Small intestine (tissue), 7 donors: Measurements from ENCODE around the gene DNAJC28. TPM values are rescaled to one million over a fixed set of nuclear protein-coding genes. Genes with fewer than 3 reads are reported as not detected.
A peak's percentile ranks its signal among the peaks of the same experiment; 100 is the strongest.

Experiments
- DNase-seq, 2 donors: peaks; one replicate each; pipeline versions ENCODE4 v3.0.0 to v3.0.0-alpha.2; 2013
- FAIRE-seq: peaks from 2 replicates; lab custom pipeline; 2012; peaks lifted over from hg19 to GRCh38; lab: Jason Lieb, UNC
- H3K27ac ChIP-seq, 3 donors: one replicate each; pipeline ENCODE4 v1.5.1; 2013; ENCODE audit warnings: low read length in 2 of 3, mild to moderate bottlenecking in 2 of 3, control low read depth in 1 of 3, inconsistent platforms in 1 of 3, low read depth in 1 of 3, moderate library complexity in 1 of 3
- H3K27me3 ChIP-seq, 3 donors: one replicate each; pipeline ENCODE4 v1.6.1; 2013; ENCODE audit warnings: low read length in 3 of 3, inconsistent platforms in 1 of 3; ENCODE audit not compliant: control insufficient read depth in 3 of 3, insufficient read depth in 3 of 3
- H3K36me3 ChIP-seq, 3 donors: one replicate each; pipeline ENCODE4 v1.6.1; 2013; ENCODE audit warnings: low read length in 3 of 3, inconsistent platforms in 1 of 3, low read depth in 1 of 3, mild to moderate bottlenecking in 1 of 3, moderate library complexity in 1 of 3; ENCODE audit not compliant: control insufficient read depth in 3 of 3, insufficient read depth in 2 of 3
- H3K4me1 ChIP-seq, 3 donors: one replicate each; pipeline ENCODE4 v1.6.1; 2013; ENCODE audit warnings: low read length in 2 of 3, inconsistent platforms in 1 of 3, low read depth in 1 of 3, mild to moderate bottlenecking in 1 of 3, moderate library complexity in 1 of 3; ENCODE audit not compliant: control insufficient read depth in 3 of 3, insufficient read depth in 2 of 3
- H3K4me3 ChIP-seq, 3 donors: one replicate each; pipeline ENCODE4 v1.5.1; 2013; ENCODE audit warnings: low read length in 3 of 3, control low read depth in 1 of 3, inconsistent platforms in 1 of 3, low read depth in 1 of 3, mild to moderate bottlenecking in 1 of 3, moderate library complexity in 1 of 3
- H3K9me3 ChIP-seq, 2 donors: one replicate each; pipeline ENCODE4 v1.6.1; 2013; ENCODE audit warnings: low read depth in 1 of 2, low read length in 1 of 2; ENCODE audit not compliant: control insufficient read depth in 2 of 2, insufficient read depth in 1 of 2
- WGBS, 3 donors: extraction: QIAGEN DNeasy Blood & Tissue Kit; methylation state at CpG; one replicate each; pipeline ENCODE4 v1.1.7; 2013; 5-methylcytosine and 5-hydroxymethylcytosine counted together
- polyA plus RNA-seq, 4 donors: library from polyadenylated mRNA; stranded (reverse) in 3 of 4; unstranded in 1 of 4; fragments of 200-250 nt in 3 of 4; fragments of 120-200 nt in 1 of 4; gene quantifications; one replicate each; pipeline versions ENCODE4 v1.2.1 to v1.2.3, GENCODE V29; 2013
- donor health status: healthy with polysubstance abuse.
- donor health status: control.
- donor health status: control.
- donor health status: Bipolar disorder and iron deficiency.
- donor health status: healthy.

The DNAJC28 gene
- polyA plus RNA-seq, 4 donors: 1.6 to 3.1 (median 2.1) TPM

- Histone ChIP-seq H3K36me3 (peaks cover 0 to 43% (median 5%) of the 10 kb centered on the region in 3 donors), H3K4me3 (no peak overlapping the region), H3K27me3 (no peaks in the 10 kb centered on the region), H3K27ac (peak overlapping the region in 2 of 3 donors; percentile 37 to 83), H3K9me3 (no peaks in the 10 kb centered on the region), H3K4me1 (peaks cover 0 to 3% (median 0%) of the 10 kb centered on the region in 3 donors)
- 58 to 62% (median 61%) methylated on average over 11 of the region's 11 CpGs for WGBS, 3 donors
- DNase-seq (peak; percentile 65 to 67), FAIRE-seq (no peak)
These were observed 49.7 kb downstream of the DNAJC28 start for GRCh38 chr21:33441489-33442477.

Other genes starting within 250 kb of the DNAJC28 start
- 10 to 100 TPM; 30.9 to 90.6 (median 44.0) TPM for gene IL10RB, start 225.3 kb downstream of the DNAJC28 start, polyA plus RNA-seq
- 10 to 100 TPM in 2 of 4 donors, 1 to 10 TPM in 2; 6.0 to 31.0 (median 17.3) TPM for gene IFNAR1, start 166.7 kb downstream of the DNAJC28 start, polyA plus RNA-seq
- gene IFNGR2, start 88.3 kb downstream of the DNAJC28 start, polyA plus RNA-seq: 100 to 1,000 TPM in 1 of 4 donors, 10 to 100 TPM in 3; 42.8 to 121 (median 68.8) TPM
- gene TMEM50B, start 11.7 kb downstream of the DNAJC28 start, polyA plus RNA-seq: 10 to 100 TPM; 22.2 to 54.3 (median 50.1) TPM
- gene GART, start 50.4 kb upstream of the DNAJC28 start, polyA plus RNA-seq: 10 to 100 TPM; 21.9 to 54.8 (median 29.5) TPM
- gene SON, start 51.3 kb upstream of the DNAJC28 start, polyA plus RNA-seq: 100 to 1,000 TPM in 1 of 4 donors, 10 to 100 TPM in 3; 76.1 to 228 (median 88.8) TPM
- gene DONSON, start 97.0 kb upstream of the DNAJC28 start, polyA plus RNA-seq: 10 to 100 TPM in 3 of 4 donors, 1 to 10 TPM in 1; 8.9 to 24.2 (median 15.2) TPM
- gene CRYZL1, start 150.0 kb upstream of the DNAJC28 start, polyA plus RNA-seq: 10 to 100 TPM; 13.5 to 37.1 (median 15.9) TPM
- gene ITSN1, start 150.8 kb upstream of the DNAJC28 start, polyA plus RNA-seq: 10 to 100 TPM; 10.5 to 38.0 (median 21.1) TPM